Transverse colon (tissue), 4 donors: ENCODE results near the gene MYO16.

Experiments used
- CTCF ChIP-seq, 5 experiments: fragments of 200-600 bp in 3 of 5; fragments of 450-650 bp in 2 of 5; sonication (generic) in 3 of 5; IDR thresholded peaks; 1 replicate in 2 of 5; 2 replicates in 3 of 5; pipeline ENCODE4 v1.5.1; 2016 to 2017; ENCODE audit warnings: antibody characterized with exemption in 5 of 5, inconsistent platforms in 3 of 5, mild to moderate bottlenecking in 2 of 5, moderate library complexity in 1 of 5
- EP300 ChIP-seq: sonication (generic); formaldehyde crosslinking; IDR thresholded peaks from one replicate; pipeline ENCODE4 v1.6.1; 2017; ENCODE audit warnings: antibody characterized with exemption, low read depth
- POLR2AphosphoS5 ChIP-seq, 3 donors: sonication (generic); formaldehyde crosslinking; IDR thresholded peaks; one replicate each; pipeline ENCODE4 v1.6.1; 2016; ENCODE audit warnings: antibody characterized with exemption in 3 of 3

GRCh38 chr13:108897955-108898354 lies 268.5 kb downstream of the MYO16 start:
- TF ChIP-seq CTCF (IDR thresholded peaks at IDR 0.05) (no peak), EP300 (no peak), POLR2AphosphoS5 (IDR thresholded peaks at IDR 0.05) (no peak)
